Hepatic stellate cell (primary cell): Measurements from ENCODE around the gene TRAF3IP3.

Source experiments
- DNase-seq: peaks from one replicate; pipeline ENCODE4 v3.0.0; 2011; ENCODE audit warnings: low spot score

TRAF3IP3 gene

DNA sequence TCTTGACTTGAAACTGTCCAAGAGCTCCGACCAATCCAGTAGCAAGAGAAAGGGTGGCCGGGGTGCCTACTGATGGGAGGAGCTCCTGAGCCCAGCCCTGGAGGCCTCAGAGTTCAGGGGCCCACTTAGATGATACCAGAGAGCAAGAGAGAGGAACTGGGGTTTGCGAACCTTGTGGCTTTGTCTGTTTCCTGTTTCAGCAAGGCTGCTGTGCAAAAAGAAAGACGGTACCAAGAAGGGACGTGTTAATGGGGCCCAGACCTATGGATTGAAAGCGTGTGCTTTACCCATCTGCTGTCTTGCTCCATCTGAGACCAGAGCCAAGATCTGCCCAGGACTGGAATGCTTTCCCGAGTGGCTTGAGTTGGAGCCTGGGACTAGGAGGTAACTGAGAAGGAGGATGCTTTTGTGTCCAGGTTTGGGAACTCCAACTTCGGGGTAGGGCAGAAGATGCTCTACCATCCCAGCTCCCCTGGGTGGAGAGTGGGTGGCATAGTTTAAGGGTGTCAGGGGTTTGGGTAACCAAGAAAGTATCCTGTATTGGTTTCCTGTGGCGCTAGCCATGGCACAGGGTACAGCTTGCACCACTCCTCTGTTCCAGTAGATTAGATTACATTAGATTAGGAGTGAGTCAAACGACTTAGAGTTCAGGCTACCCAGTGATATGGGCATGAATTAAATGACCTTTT lies at the start of gene TRAF3IP3:
TRAF3IP3 (plus strand) TSS at position 128 of the 689 bp plus-strand sequence. CDS start 3,987 bp downstream, outside the sequence.
- no peak for DNase-seq

DNA sequence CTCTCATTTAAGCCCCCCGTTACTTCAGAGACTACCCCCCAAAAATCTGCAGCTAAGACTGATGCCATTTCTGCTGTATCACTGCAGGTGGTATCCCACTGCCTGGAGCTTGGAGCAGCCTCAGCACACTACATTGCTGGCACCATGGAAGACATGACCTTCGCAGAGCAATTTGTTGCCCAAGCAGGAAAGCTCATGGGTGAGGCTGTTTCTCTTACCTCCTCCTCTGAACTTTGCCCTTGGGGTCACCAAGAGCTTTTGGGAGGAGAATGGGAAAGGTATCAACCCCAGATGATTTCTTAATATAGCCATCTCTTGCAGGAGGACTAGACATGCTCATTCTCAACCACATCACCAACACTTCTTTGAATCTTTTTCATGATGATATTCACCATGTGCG lies 49.2 kb upstream of the TRAF3IP3 start:
- DNase-seq: no peak

DNA sequence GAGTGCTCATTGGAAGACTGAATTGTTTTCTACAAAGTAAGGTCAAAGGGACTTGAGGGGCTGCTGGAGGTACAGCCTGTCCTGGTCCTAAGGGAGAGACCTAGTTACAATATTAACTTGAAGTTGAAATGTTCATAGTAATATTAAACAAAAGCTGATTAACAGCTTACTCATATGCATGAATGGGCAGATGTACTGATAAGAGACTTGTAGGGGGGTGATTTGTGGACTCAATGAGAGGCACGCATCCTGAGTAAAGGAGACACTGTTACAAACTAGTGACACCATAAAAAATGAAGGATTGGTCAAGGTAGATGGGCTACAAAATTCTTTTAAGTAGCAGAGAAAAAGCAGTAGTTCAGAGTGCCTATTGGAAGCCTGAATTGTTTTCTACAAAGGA lies 48.5 kb upstream of the TRAF3IP3 start:
- DNase-seq: no peak

DNA sequence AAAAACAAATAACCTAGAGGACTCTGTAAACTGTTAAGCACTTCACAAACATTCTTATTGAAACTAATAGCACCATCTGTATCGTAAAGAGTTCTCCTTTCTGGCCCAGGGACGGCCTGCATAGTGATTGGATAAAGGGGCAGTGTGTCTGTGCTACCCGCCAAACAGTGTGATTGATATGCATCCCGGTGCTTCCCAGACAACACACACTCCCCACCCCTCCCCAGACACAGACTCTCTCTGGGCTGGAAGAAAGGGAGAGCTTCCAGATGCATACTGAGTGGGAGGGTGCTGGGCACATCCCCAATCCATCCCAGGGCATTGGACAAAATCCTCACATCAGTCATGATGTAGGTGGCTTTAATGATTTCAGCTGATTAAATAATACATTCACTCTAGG lies 47.6 kb upstream of the TRAF3IP3 start:
- no peak for DNase-seq

GRCh38 chr1:209710093-209710492 lies 45.8 kb upstream of the TRAF3IP3 start:
- no peak for DNase-seq

DNA sequence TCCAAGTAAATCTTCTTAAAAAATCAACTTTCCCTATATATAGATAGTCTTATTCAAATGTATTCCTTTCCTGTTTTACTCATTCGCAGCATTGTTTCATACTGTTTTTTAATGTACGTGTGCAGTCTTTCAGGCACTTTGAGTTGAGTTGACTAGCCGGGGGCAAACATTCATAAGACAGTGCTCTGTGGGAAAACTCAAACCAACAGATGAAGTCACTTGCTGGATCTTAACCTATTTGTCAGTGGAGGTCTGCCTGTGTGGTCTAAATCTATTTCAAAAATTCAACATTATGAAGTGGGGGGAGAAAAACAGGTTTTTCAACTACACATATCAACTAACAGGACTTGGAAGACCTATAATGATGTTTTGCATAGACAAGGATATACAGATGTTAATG lies 45.0 kb upstream of the TRAF3IP3 start:
- no peak for DNase-seq

DNA sequence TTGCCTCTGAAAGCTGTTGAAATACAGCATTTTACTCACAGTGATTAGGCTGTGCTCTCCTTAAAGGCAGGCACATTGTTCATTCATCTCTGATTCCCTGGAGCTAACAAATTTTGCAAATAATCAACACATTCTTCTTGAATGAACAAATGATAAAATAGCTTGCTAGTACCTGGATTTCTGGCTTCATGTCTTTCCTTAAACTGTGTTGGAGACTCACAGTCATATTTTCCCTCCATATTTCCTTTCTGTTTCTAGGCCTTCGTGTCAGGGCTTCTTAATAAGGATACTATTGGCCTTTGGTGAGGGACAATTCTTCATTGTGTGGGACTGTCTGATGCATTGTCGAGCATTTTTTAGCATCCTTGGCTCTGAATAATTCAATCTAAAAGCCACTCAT lies 41.5 kb upstream of the TRAF3IP3 start:
- DNase-seq: no peak

- no peak for DNase-seq
Observed at GRCh38 chr1:209715314-209715713, 40.5 kb upstream of the TRAF3IP3 start.

- no peak for DNase-seq
Observed at GRCh38 chr1:209717818-209718217, 38.0 kb upstream of the TRAF3IP3 start.

- DNase-seq: no peak
Observed at GRCh38 chr1:209720326-209720725, 35.5 kb upstream of the TRAF3IP3 start.

GRCh38 chr1:209720826-209721225 lies 35.0 kb upstream of the TRAF3IP3 start:
- no peak for DNase-seq

GRCh38 chr1:209721323-209721722 lies 34.5 kb upstream of the TRAF3IP3 start:
- no peak for DNase-seq

GRCh38 chr1:209723265-209723664 lies 32.6 kb upstream of the TRAF3IP3 start:
- no peak for DNase-seq

- no peak for DNase-seq
Observed at GRCh38 chr1:209723756-209724693, 31.8 kb upstream of the TRAF3IP3 start.

GRCh38 chr1:209727286-209727685 lies 28.6 kb upstream of the TRAF3IP3 start:
- DNase-seq: no peak

DNA sequence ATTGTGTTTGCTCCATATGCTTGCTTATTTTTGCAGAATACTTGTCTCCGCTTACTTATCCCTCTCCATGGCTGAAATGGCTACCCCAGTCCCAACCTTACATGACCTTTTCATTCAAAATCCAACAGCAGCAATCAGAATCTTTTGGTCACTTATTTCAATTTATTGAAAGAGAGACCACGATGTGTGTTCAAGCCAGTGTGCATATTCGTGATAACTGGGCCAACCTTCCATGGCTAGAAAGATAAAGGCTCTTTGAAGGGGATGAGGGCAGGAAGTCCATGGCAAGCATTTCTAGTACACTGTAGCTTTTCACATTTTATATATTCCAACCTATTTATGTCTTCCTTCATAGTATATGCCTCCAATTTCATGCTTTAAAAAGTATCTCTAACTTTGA lies 28.1 kb upstream of the TRAF3IP3 start:
- DNase-seq: no peak

- DNase-seq: no peak
Observed at GRCh38 chr1:209728466-209728865, 27.4 kb upstream of the TRAF3IP3 start.

- no peak for DNase-seq
Observed at GRCh38 chr1:209729436-209729835, 26.4 kb upstream of the TRAF3IP3 start.

GRCh38 chr1:209732725-209733124 lies 23.1 kb upstream of the TRAF3IP3 start:
- DNase-seq: no peak

GRCh38 chr1:209733409-209734192 lies 22.3 kb upstream of the TRAF3IP3 start:
- no peak for DNase-seq

- DNase-seq: no peak
Observed at GRCh38 chr1:209736490-209737117, 19.2 kb upstream of the TRAF3IP3 start.

GRCh38 chr1:209737118-209737505 lies 18.7 kb upstream of the TRAF3IP3 start:
- DNase-seq: no peak
